ENCODE results near the gene PHACTR3.
A peak's percentile ranks its signal among the peaks of the same experiment; 100 is the strongest.

PHACTR3 gene

DNA sequence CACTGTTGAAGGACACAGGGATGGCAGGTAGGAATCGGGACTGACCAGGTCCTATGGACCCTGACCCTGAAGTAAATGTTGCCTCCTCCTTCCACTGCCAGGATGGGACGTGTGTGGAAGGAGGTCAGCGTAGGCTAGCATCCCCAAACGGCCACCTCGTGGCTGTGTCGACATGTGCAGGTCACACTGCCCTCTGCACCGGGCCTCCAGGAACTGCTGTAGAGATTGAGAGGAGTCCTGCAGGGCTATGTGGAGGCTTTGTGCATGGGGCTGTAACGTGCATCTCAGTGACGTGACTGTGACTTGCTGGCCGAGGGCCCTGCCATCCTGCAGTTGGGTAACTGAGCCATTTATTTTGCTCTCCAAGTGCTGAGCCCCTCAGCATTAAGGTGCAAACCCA, 149.5 kb downstream of the PHACTR3 start:
- TF ChIP-seq, protein P1, sequence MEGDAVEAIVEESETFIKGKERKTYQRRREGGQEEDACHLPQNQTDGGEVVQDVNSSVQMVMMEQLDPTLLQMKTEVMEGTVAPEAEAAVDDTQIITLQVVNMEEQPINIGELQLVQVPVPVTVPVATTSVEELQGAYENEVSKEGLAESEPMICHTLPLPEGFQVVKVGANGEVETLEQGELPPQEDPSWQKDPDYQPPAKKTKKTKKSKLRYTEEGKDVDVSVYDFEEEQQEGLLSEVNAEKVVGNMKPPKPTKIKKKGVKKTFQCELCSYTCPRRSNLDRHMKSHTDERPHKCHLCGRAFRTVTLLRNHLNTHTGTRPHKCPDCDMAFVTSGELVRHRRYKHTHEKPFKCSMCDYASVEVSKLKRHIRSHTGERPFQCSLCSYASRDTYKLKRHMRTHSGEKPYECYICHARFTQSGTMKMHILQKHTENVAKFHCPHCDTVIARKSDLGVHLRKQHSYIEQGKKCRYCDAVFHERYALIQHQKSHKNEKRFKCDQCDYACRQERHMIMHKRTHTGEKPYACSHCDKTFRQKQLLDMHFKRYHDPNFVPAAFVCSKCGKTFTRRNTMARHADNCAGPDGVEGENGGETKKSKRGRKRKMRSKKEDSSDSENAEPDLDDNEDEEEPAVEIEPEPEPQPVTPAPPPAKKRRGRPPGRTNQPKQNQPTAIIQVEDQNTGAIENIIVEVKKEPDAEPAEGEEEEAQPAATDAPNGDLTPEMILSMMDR (IDR thresholded peaks at IDR 0.05; ENCODE audit: borderline replicate concordance, insufficient read depth, low read depth, low read length) = no peak
- no peak overlapping the region for H3K4me3 ChIP-seq (ENCODE audit: low read depth, low read length)

GRCh38 chr20:59754551-59754950, 150.2 kb downstream of the PHACTR3 start:
- no peak overlapping the region for H3K4me3 ChIP-seq (ENCODE audit: low read depth, low read length)
- TF ChIP-seq, protein P1 (IDR thresholded peaks at IDR 0.05; ENCODE audit: borderline replicate concordance, insufficient read depth, low read depth, low read length) = no peak

DNA sequence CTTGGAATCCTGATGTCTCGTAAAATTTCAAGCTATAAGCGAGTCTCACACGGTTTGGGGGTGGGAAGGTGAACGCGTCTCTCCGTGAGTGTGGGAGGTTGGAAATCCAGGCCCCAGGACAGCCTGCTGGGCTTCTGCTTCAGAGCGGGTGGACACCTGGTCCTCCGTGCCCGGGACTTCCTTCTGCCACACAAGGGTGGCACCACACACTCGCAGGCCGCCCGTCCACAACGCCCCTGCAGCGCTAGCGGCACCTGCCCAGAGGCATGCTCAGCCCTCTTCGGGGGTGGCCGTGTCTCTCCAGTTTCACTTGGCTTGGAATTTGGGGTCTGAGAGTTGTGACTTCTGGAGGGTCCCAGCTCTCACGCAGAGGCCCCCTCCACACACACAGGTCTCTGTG, 151.9 kb downstream of the PHACTR3 start:
- TF ChIP-seq, protein P1 (IDR thresholded peaks at IDR 0.05; ENCODE audit: borderline replicate concordance, insufficient read depth, low read depth, low read length) = no peak
- no peak overlapping the region for H3K4me3 ChIP-seq (ENCODE audit: low read depth, low read length)

DNA sequence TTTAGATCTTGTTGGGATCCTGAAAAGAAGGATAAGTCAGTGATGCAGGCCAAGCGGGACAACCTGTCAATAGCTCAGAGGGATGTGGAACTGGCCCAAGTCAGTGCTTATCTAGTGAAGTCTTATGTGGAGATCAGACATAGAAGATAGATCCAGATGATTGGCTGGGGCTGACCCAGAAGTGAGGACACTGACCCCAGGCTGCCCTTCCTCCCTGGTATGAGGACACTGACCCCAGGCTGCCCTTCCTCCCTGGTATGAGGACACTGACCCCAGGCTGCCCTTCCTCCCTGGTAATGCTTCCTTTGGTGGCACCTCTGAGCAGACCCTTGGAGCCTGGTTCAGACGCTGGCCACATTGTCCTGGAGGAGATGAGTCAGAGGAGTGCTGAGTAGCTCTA, 159.7 kb downstream of the PHACTR3 start:
- TF ChIP-seq, protein P1 (IDR thresholded peaks at IDR 0.05; ENCODE audit: borderline replicate concordance, insufficient read depth, low read depth, low read length) = no peak
- H3K4me3 ChIP-seq (ENCODE audit: low read depth, low read length) = no peak overlapping the region

DNA sequence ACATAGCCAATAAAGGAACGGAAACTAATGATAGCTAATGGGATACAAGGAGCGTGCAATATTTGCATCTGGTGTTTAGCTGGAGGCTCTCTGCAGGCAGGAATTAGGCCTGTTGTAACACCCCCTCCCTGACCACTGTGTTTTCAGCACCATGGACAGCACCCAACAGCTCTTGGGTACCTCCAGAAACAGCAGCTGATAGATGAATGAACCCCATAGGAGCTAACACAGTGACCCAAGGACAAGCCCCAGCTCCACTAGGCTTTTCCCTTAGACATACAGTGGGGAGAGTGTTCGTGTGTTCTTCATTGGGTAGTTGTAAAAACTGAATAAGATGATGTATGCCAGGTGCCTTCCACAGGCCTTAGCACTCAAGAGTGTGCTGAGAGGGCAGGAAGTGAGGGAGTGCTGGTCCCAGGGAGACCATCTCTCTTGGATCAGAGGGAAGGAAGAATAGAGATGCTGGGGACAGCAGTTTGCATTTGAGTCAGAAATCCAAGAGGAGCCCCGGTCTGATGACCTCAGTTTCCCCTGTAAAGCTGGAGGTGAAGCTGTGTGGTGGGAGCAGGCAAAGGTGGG, 161.3 kb downstream of the PHACTR3 start:
- TF ChIP-seq, protein P1 (IDR thresholded peaks at IDR 0.05; ENCODE audit: borderline replicate concordance, insufficient read depth, low read depth, low read length) = no peak
- H3K4me3 ChIP-seq (ENCODE audit: low read depth, low read length) = no peak overlapping the region

GRCh38 chr20:59767656-59768055, 163.3 kb downstream of the PHACTR3 start:
- TF ChIP-seq, protein P1 (IDR thresholded peaks at IDR 0.05; ENCODE audit: borderline replicate concordance, insufficient read depth, low read depth, low read length) = no peak
- no peak overlapping the region for H3K4me3 ChIP-seq (ENCODE audit: low read depth, low read length)

DNA sequence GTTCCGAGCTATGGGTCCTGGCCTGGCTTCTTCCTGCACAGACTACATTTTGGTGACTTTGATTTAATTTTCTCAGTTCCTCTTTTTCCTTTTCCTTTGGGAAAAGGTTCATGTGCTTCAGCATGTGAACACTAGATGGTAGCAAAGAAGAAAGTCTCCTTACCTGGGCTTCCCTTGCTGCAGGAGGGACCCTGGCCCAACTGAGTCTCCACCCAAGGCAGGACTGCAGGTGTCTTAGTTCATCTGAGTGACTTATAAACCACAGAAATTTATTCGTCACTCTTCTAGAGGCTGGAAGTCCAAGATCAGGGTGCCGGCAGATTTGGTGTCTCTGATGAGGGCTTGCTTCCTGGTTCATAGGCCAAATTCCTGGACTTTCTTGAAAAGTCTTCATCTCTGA, 165.9 kb downstream of the PHACTR3 start:
- TF ChIP-seq, protein P1 (IDR thresholded peaks at IDR 0.05; ENCODE audit: borderline replicate concordance, insufficient read depth, low read depth, low read length) = peak; percentile 11; the same call in 1 of the 2 replicates

More for the DNA sequence above, 165.9 kb downstream of the PHACTR3 start:
- H3K4me3 ChIP-seq (ENCODE audit: low read depth, low read length) = no peak overlapping the region

Data from GM12875 (cell line).